ENCODE data around the gene ADARB1. TPM values are rescaled to one million over a fixed set of nuclear protein-coding genes. Genes with fewer than 3 reads are reported as not detected.

The ADARB1 gene
- 22.9 TPM for total RNA-seq

GRCh38 chr21:45074048-45074817, at the start of gene ADARB1:
ADARB1 (plus strand) TSS chr21:45074580; CDS start chr21:45171657, 97,077 bp downstream.

Other genes with a start within 250 kb of the ADARB1 start
- 235 TPM for gene PTTG1IP, start 200.9 kb upstream of the ADARB1 start, total RNA-seq
- 39.2 TPM for gene ITGB2, start 153.7 kb upstream of the ADARB1 start, total RNA-seq
- 14.3 TPM for gene SLX9, start 134.6 kb upstream of the ADARB1 start, total RNA-seq
- gene POFUT2, start 213.3 kb downstream of the ADARB1 start, total RNA-seq: 37.3 TPM